ENCODE data around the gene FBXL17.

DNA sequence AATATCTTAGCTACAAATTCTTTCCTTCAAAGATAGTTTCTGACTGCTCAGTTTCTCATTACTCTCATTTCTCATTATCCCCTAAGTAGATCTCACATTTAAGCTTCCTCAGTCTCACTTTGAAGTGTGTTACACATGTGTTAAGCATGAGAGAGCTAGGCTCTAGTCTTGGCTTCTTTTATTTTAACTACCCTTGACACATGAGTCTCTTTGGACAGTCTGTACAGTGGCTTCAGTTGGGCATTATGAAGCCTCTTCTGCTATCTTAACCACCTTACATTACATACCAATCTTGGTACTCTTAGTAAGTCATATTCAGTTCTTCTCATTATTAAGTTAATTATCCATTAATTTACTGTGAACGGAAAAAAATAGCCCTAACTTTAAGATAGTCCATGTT, 232.5 kb downstream of the FBXL17 start:
- TF ChIP-seq HDAC6 (IDR thresholded peaks at IDR 0.05; ENCODE audit: low read depth, low read length) (no peak), RFXAP (CRISPR knock-in tag; IDR thresholded peaks at IDR 0.05; ENCODE audit: borderline replicate concordance) (no peak), ZBTB42 (CRISPR knock-in tag; IDR thresholded peaks at IDR 0.05) (no peak), KLF6 (CRISPR knock-in tag; IDR thresholded peaks at IDR 0.05) (no peak), WIZ (CRISPR knock-in tag; IDR thresholded peaks at IDR 0.05) (no peak), JUNB (CRISPR knock-in tag; IDR thresholded peaks at IDR 0.05; ENCODE audit: borderline replicate concordance) (no peak), EHMT2 (IDR thresholded peaks at IDR 0.05; ENCODE audit: borderline replicate concordance, low read depth, low read length) (no peak), SALL2 (CRISPR knock-in tag; IDR thresholded peaks at IDR 0.05) (no peak), TAF1 (CRISPR knock-in tag; IDR thresholded peaks at IDR 0.05) (no peak), ZBTB7B (CRISPR knock-in tag; IDR thresholded peaks at IDR 0.05) (no peak)
- TF ChIP-seq, protein P1, sequence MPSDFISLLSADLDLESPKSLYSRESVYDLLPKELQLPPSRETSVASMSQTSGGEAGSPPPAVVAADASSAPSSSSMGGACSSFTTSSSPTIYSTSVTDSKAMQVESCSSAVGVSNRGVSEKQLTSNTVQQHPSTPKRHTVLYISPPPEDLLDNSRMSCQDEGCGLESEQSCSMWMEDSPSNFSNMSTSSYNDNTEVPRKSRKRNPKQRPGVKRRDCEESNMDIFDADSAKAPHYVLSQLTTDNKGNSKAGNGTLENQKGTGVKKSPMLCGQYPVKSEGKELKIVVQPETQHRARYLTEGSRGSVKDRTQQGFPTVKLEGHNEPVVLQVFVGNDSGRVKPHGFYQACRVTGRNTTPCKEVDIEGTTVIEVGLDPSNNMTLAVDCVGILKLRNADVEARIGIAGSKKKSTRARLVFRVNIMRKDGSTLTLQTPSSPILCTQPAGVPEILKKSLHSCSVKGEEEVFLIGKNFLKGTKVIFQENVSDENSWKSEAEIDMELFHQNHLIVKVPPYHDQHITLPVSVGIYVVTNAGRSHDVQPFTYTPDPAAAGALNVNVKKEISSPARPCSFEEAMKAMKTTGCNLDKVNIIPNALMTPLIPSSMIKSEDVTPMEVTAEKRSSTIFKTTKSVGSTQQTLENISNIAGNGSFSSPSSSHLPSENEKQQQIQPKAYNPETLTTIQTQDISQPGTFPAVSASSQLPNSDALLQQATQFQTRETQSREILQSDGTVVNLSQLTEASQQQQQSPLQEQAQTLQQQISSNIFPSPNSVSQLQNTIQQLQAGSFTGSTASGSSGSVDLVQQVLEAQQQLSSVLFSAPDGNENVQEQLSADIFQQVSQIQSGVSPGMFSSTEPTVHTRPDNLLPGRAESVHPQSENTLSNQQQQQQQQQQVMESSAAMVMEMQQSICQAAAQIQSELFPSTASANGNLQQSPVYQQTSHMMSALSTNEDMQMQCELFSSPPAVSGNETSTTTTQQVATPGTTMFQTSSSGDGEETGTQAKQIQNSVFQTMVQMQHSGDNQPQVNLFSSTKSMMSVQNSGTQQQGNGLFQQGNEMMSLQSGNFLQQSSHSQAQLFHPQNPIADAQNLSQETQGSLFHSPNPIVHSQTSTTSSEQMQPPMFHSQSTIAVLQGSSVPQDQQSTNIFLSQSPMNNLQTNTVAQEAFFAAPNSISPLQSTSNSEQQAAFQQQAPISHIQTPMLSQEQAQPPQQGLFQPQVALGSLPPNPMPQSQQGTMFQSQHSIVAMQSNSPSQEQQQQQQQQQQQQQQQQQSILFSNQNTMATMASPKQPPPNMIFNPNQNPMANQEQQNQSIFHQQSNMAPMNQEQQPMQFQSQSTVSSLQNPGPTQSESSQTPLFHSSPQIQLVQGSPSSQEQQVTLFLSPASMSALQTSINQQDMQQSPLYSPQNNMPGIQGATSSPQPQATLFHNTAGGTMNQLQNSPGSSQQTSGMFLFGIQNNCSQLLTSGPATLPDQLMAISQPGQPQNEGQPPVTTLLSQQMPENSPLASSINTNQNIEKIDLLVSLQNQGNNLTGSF (CRISPR knock-in tag; IDR thresholded peaks at IDR 0.05) = no peak
- TF ChIP-seq, protein P2, sequence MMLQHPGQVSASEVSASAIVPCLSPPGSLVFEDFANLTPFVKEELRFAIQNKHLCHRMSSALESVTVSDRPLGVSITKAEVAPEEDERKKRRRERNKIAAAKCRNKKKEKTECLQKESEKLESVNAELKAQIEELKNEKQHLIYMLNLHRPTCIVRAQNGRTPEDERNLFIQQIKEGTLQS (CRISPR knock-in tag; IDR thresholded peaks at IDR 0.05) = no peak
